Activated CD4-positive, alpha-beta memory T cell treated with anti-CD3 and anti-CD28 coated beads, Interleukin-2, amount 10 ng/mL, durations not matched to agents 7 days and 5 days (primary cell): ENCODE results near the gene MUC3A. TPM values are rescaled to one million over a fixed set of nuclear protein-coding genes. Genes with fewer than 3 reads are reported as not detected.
"Not testable (repeated sequence)": the region's sequence is repeated elsewhere in the genome, so short reads cannot be mapped to it uniquely, and the experiment has no call there.

Source experiments
- CTCF ChIA-PET: fragments of 350-600 bp; sonication (Branson Sonifier 250); formaldehyde crosslinking; loops from one replicate; lab custom pipeline; 2021; ENCODE audit warnings: antibody characterized with exemption, inconsistent platforms; lab: Charles Lee
- POLR2A ChIA-PET: fragments of 350-600 bp; sonication (Branson Sonifier 250); formaldehyde crosslinking; loops from one replicate; lab custom pipeline; 2021; ENCODE audit warnings: antibody characterized with exemption; lab: Charles Lee
- DNase-seq: peaks from one replicate; pipeline ENCODE4 v3.0.0-alpha.2; 2020
- H3K27ac Mint-ChIP-seq: one replicate; pipeline ENCODE4 v1.8.0; 2021; ENCODE audit warnings: mild to moderate bottlenecking, mixed read lengths
- H3K27me3 Mint-ChIP-seq: one replicate; pipeline ENCODE4 v1.8.0; 2021; ENCODE audit warnings: mixed read lengths
- H3K36me3 Mint-ChIP-seq: one replicate; pipeline ENCODE4 v1.8.0; 2021; ENCODE audit warnings: low read depth, mixed read lengths
- H3K4me1 Mint-ChIP-seq: one replicate; pipeline ENCODE4 v1.8.0; 2021; ENCODE audit warnings: mixed read lengths
- H3K4me3 Mint-ChIP-seq: one replicate; pipeline ENCODE4 v1.8.0; 2021; ENCODE audit warnings: mild to moderate bottlenecking, mixed read lengths
- H3K9me3 Mint-ChIP-seq: one replicate; pipeline ENCODE4 v1.8.0; 2021; ENCODE audit warnings: mixed read lengths
- total RNA-seq, 2 experiments: library from RNA; stranded (reverse); gene quantifications; one replicate each; pipeline ENCODE4 v1.2.3, GENCODE V29; 2021

Gene MUC3A
- total RNA-seq, 2 experiments from 2014 or later: 0.20 TPM; not detected in 1

DNA sequence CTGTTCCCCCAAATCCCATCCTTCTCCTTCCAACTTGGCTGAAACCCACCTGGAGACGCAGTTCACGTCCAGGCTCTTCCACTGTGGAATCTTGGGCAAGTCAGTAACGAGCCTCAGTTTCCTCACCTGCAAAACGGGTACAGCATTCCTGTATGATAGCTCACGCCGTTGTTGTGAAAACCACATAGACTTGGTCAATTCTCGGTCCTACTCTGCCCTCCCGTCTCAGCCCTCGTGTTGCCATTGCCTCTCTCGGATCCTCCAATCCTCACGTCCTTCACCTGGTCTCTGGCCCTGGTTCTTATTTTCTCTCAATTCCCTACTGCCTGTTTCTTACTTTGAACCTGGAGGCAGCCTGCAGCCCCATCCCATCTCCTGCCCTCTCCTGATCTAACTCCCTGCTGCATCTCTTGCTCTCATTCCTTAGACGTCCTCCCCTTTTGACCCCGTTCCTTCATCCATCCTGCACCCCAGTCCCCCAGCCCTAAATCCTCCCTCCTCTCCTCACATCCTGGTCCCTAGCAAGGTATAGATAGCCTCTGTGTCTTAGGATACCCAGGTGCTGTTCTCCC is 18.0 kb downstream of the MUC3A start:
- peak overlapping the region; percentile 1 for H3K4me3 Mint-ChIP-seq
- H3K9me3 Mint-ChIP-seq: no peaks in the 10 kb centered on the region
- no peaks in the 10 kb centered on the region for H3K36me3 Mint-ChIP-seq
- CTCF ChIA-PET: no interaction called here
- no peak for DNase-seq
- peaks cover 48% of the 10 kb centered on the region for H3K27me3 Mint-ChIP-seq
- no peak overlapping the region for H3K27ac Mint-ChIP-seq
- H3K4me1 Mint-ChIP-seq: peaks cover 18% of the 10 kb centered on the region
- POLR2A ChIA-PET: no interaction called here

DNA sequence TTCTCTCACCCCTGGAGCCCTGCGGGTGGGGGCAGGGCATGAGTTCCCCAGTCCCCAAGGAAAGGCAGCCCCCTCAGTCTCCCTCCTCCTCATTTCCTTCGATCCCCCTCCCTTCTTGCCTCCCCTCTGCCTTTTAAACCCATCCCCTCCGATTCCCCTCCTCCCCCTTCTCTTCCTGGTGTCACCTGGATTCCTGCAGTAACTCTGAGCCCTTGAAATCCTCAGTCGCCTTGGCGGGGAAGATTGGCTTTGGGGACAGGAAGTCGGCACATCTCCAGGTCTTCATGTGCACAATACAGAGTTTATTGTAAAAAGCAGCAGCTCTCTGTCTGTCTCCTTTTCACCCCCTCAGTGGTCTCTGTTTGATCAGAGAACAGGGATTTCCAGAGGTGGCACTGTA is 18.7 kb downstream of the MUC3A start:
- peaks cover 18% of the 10 kb centered on the region for H3K4me1 Mint-ChIP-seq

GRCh38 chr7:100968650-100969049 is 19.3 kb downstream of the MUC3A start:
- POLR2A ChIA-PET: no interaction called here
- CTCF ChIA-PET: no interaction called here
- no peaks in the 10 kb centered on the region for H3K9me3 Mint-ChIP-seq
- DNase-seq: no peak
- H3K27ac Mint-ChIP-seq: no peak overlapping the region
- no peak overlapping the region for H3K4me3 Mint-ChIP-seq
- H3K4me1 Mint-ChIP-seq: peaks cover 18% of the 10 kb centered on the region
- H3K36me3 Mint-ChIP-seq: no peaks in the 10 kb centered on the region
- H3K27me3 Mint-ChIP-seq: peaks cover 47% of the 10 kb centered on the region

More for the DNA sequence above, 18.7 kb downstream of the MUC3A start:
- CTCF ChIA-PET: no interaction called here
- POLR2A ChIA-PET: no interaction called here
- DNase-seq: no peak
- no peak overlapping the region for H3K4me3 Mint-ChIP-seq
- H3K27me3 Mint-ChIP-seq: peaks cover 49% of the 10 kb centered on the region
- H3K27ac Mint-ChIP-seq: no peak overlapping the region
- H3K36me3 Mint-ChIP-seq: no peaks in the 10 kb centered on the region
- no peaks in the 10 kb centered on the region for H3K9me3 Mint-ChIP-seq

- POLR2A ChIA-PET: no interaction called here
- Mint-ChIP-seq H3K4me3 (no peak within 1 kb of the TSS), H3K27ac (no peak within 1 kb of the TSS)
Observed at GRCh38 chr7:100969066-100969615, 19.8 kb downstream of the MUC3A start, which contains the start of gene MUC12. Gene MUC12 (plus strand): TSS chr7:100969565. CDS start chr7:100969623, 58 bp downstream.

GRCh38 chr7:100971111-100972001 is 22.0 kb downstream of the MUC3A start:
- Mint-ChIP-seq H3K27ac (no peak overlapping the region), H3K4me1 (peaks cover 11% of the 10 kb centered on the region), H3K9me3 (no peaks in the 10 kb centered on the region), H3K4me3 (no peak overlapping the region), H3K27me3 (peaks cover 34% of the 10 kb centered on the region), H3K36me3 (no peaks in the 10 kb centered on the region)
- ChIA-PET CTCF (no interaction called here), POLR2A (no interaction called here)
- no peak for DNase-seq

More at GRCh38 chr7:100969066-100969615, 19.8 kb downstream of the MUC3A start, which contains the start of gene MUC12:
- Mint-ChIP-seq H3K27me3 (peaks cover 45% of the 10 kb centered on the region), H3K36me3 (no peaks in the 10 kb centered on the region), H3K4me1 (peaks cover 18% of the 10 kb centered on the region), H3K9me3 (no peaks in the 10 kb centered on the region)
- no peak for DNase-seq
- CTCF ChIA-PET: no interaction called here

- Mint-ChIP-seq H3K9me3 (no peaks in the 10 kb centered on the region), H3K27ac (no peak overlapping the region), H3K36me3 (no peaks in the 10 kb centered on the region), H3K27me3 (peaks cover 29% of the 10 kb centered on the region), H3K4me1 (peaks cover 6% of the 10 kb centered on the region), H3K4me3 (no peak overlapping the region)
- no peak for DNase-seq
- ChIA-PET POLR2A (no interaction called here), CTCF (no interaction called here)
Observed at GRCh38 chr7:100972002-100972347, 22.6 kb downstream of the MUC3A start.

DNA sequence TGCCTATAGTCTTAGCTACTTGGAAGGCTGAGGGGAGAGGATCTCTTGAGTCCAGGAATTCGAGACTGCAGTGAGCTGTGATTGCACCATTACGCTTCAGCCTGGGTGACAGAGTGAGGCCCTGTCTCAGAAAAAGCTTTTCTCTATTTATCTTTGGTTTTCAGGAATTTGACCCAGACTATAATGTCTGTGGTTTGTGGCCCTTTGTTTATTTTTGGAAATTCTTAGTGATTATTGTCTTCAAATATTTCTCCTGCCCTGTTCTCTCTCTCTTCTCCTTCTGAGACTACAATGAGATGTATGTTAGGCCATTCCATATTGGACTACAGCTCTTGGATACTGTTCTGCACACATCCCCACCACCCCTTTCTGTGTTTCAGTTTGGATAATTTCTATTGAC is 24.7 kb downstream of the MUC3A start:
- H3K4me3 Mint-ChIP-seq: no peak overlapping the region
- H3K36me3 Mint-ChIP-seq: no peaks in the 10 kb centered on the region
- ChIA-PET CTCF (interaction anchor here (0.6 kb wide), 1 partner anchor 140 kb away, joined by 3 read pairs; no protein-coding TSS in a partner anchor), POLR2A (interaction anchor here (0.6 kb wide), 1 partner anchor 118 kb away, joined by 3 read pairs; no protein-coding TSS in a partner anchor)
- no peaks in the 10 kb centered on the region for H3K4me1 Mint-ChIP-seq
- peaks cover 13% of the 10 kb centered on the region for H3K27me3 Mint-ChIP-seq
- H3K9me3 Mint-ChIP-seq: no peaks in the 10 kb centered on the region
- no peak overlapping the region for H3K27ac Mint-ChIP-seq
- no peak for DNase-seq

DNA sequence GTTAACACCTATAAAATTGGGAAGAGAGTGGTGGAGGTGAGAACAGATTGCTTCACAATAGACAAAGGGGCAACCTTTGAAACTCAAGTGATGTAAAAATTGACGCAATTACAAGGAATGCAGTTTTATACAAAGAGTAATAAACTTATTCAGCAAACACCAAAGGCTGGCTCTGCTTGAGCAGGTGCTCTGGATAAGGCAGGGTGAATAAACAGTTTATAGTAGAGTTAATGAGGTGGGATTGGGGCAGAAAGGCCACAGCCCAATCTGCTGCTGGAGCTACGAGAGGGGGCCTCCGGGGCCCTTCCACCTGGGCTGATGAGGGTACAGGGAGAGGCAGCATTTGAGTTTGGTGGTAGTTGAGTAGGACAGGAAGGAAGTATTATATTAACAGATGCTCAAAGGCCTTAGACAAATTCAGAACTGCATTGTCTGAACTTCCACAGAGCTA is 26.1 kb downstream of the MUC3A start:
- no peaks in the 10 kb centered on the region for H3K4me1 Mint-ChIP-seq
- DNase-seq: no peak
- no peaks in the 10 kb centered on the region for H3K9me3 Mint-ChIP-seq
- no peak overlapping the region for H3K27ac Mint-ChIP-seq
- no peaks in the 10 kb centered on the region for H3K36me3 Mint-ChIP-seq
- H3K27me3 Mint-ChIP-seq: peaks cover 9% of the 10 kb centered on the region
- ChIA-PET CTCF (interaction anchor here (0.5 kb wide), 1 partner anchor 310 kb away, joined by 6 read pairs; no protein-coding TSS in a partner anchor), POLR2A (no interaction called here)
- H3K4me3 Mint-ChIP-seq: no peak overlapping the region

DNA sequence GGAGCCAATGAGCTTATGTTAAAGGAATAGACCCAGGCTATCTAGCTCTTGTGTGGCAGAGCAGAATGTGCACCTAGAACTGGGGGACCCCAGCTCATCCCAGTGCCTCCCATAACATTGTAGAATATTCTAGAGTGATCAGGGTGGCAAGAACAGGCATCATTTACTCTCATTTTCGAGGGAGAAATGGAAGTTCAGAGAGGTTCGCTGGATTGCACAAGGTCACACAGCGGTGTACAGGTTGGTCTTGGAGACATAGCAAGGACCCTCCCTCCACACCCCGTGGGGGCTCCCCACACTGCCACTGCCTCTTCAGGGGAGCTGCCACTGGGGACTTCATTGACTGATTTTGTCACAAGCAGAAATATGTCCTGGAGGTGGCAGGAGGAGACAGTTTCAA is 29.0 kb downstream of the MUC3A start:
- POLR2A ChIA-PET: no interaction called here
- H3K27me3 Mint-ChIP-seq: no peaks in the 10 kb centered on the region
- H3K36me3 Mint-ChIP-seq: no peaks in the 10 kb centered on the region
- no peak overlapping the region for H3K4me3 Mint-ChIP-seq
- H3K4me1 Mint-ChIP-seq: no peaks in the 10 kb centered on the region
- H3K27ac Mint-ChIP-seq: no peak overlapping the region
- no peaks in the 10 kb centered on the region for H3K9me3 Mint-ChIP-seq
- no peak for DNase-seq
- CTCF ChIA-PET: interaction anchor here (0.6 to 1.1 kb wide), 2 partner anchors 8 to 762 kb away, joined by 3 to 4 read pairs; no protein-coding TSS in a partner anchor

DNA sequence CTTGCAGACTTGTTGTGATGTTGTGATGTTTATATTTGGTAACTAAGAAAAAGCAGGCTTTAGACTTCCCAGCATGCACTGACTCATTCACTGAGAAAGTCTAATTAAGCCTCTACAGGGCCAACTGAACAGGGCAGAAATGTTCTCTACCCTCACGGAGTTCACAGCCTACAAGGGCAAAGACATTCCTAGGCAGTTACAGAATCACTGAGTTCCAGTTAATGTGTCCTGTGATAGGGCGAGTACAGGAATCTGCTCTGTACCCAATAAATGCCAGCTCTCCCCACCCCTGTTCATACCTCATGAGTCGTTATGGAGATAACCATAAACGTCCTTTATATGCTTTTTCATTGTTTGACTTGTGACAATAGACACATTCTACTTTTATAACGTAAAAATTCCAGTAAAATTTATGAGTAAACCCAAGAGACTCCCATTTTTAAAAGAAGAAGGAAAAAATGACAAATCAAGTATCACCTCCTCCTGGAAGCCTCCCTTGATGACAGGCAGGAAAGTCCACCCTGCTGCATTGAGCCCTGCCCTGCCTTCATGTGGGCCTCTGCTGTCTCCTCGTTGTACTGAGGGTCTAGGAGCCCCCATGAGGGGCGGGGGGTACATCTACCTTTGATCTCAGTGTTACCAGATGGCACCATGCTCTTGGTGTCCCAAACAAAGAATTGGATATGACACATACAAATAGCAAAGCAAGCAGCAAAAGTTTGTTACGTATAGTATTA is 34.3 kb downstream of the MUC3A start:
- no peaks in the 10 kb centered on the region for H3K4me1 Mint-ChIP-seq

DNA sequence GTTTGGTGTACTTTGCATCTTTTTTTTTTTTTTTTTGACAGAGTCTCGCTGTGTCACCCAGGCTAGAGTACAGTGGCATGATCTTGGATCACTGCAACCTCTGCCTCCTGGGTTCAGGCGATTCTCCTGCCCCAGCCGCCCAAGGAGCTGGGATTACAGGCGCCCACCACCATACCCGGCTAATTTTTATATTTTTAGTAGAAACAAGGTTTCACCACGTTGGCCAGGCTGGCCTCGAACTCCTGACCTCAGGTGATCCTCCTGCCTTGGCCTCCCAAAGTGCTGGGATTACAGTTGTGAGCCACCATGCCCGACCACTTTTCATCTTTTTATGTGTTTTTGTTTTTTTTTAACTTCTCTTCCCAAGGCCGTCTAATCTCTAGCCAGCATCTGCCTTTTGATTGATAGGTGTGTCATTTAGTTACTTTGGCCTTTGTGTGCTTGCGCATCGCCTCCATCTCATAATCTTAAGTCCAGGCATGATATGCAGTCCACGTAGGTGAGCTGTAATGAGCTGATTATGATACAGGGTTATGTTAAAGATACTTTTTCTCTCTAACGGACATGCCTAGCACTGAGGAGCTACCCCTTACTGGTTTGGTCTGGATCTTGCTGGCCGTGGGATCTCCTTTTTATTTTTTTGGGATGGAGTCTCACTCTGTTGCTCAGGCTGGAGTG is 35.0 kb downstream of the MUC3A start:
- DNase-seq, CTCF ChIA-PET: not testable (repeated sequence)

More for the DNA sequence above, 34.3 kb downstream of the MUC3A start:
- DNase-seq: no peak
- Mint-ChIP-seq H3K4me3 (no peak overlapping the region), H3K27ac (no peak overlapping the region), H3K36me3 (no peaks in the 10 kb centered on the region), H3K9me3 (no peaks in the 10 kb centered on the region), H3K27me3 (no peaks in the 10 kb centered on the region)
- ChIA-PET CTCF (no interaction called here), POLR2A (no interaction called here)

GRCh38 chr7:100985033-100985797 is 35.9 kb downstream of the MUC3A start:
- DNase-seq, H3K4me1 Mint-ChIP-seq, H3K27me3 Mint-ChIP-seq, H3K4me3 Mint-ChIP-seq, H3K9me3 Mint-ChIP-seq, CTCF ChIA-PET, POLR2A ChIA-PET, H3K27ac Mint-ChIP-seq, H3K36me3 Mint-ChIP-seq: not testable (repeated sequence)

More for the DNA sequence above, 35.0 kb downstream of the MUC3A start:
- H3K4me3 Mint-ChIP-seq, POLR2A ChIA-PET, H3K27ac Mint-ChIP-seq, H3K27me3 Mint-ChIP-seq, H3K36me3 Mint-ChIP-seq, H3K4me1 Mint-ChIP-seq, H3K9me3 Mint-ChIP-seq: not testable (repeated sequence)
